A549 (cell line): ENCODE results near the gene RPLP2. TPM values are rescaled to one million over a fixed set of nuclear protein-coding genes. Genes with fewer than 3 reads are reported as not detected.

Experiments used
- ATAC-seq, 2 experiments: fragments of 200-7000 bp in 1 of 2; fragments of >200 bp in 1 of 2; cut with Nextera tagmentation in 1 of 2; cut with Tn5 transposase in 1 of 2; 3 replicates each; pipeline versions ENCODE4 v1.8.0 to v1.9.1; 2018 to 2020; ENCODE audit warnings: mild to moderate bottlenecking in 1 of 2, moderate library complexity in 1 of 2
- CTCF ChIA-PET: fragments of 300-600 bp; sonication (Branson Sonifier 250); formaldehyde crosslinking; extraction: SDS; loops from one replicate; lab custom pipeline; 2021; ENCODE audit warnings: antibody characterized with exemption, inconsistent platforms; lab: Yijun Ruan, JAX
- POLR2A ChIA-PET: fragments of 350-600 bp; formaldehyde crosslinking; extraction: SDS; loops from one replicate; lab custom pipeline; 2021; ENCODE audit warnings: antibody characterized with exemption, inconsistent platforms; lab: Yijun Ruan, JAX
- DNase-seq, 2 experiments: peaks; one replicate each; pipeline versions ENCODE4 v3.0.0 to v3.0.0-alpha.2; 2011 to 2016; ENCODE audit warnings: low read depth in 1 of 2, low spot score in 1 of 2
- FAIRE-seq: peaks from 2 replicates; lab custom pipeline; 2011; peaks lifted over from hg19 to GRCh38; lab: Jason Lieb, UNC
- H3K27ac ChIP-seq, 2 experiments: fragments of >200 bp; sonication (Bioruptor Twin); formaldehyde crosslinking; 3 replicates each; pipeline ENCODE4 v1.5.1; 2016 to 2017
- H3K4me1 ChIP-seq: fragments of >200 bp; sonication (Bioruptor Twin); formaldehyde crosslinking; 3 replicates; pipeline ENCODE4 v1.6.1; 2016
- H3K4me2 ChIP-seq: fragments of >200 bp; sonication (Bioruptor Twin); formaldehyde crosslinking; 3 replicates; pipeline ENCODE4 v1.6.1; 2016
- H3K4me3 ChIP-seq: fragments of >200 bp; sonication (Bioruptor Twin); formaldehyde crosslinking; 3 replicates; pipeline ENCODE4 v1.5.1; 2016
- H3K9me3 ChIP-seq: fragments of >200 bp; sonication (Bioruptor Twin); formaldehyde crosslinking; 3 replicates; pipeline ENCODE4 v1.6.1; 2016
- CBX8 ChIP-seq: fragments of 200-600 bp; sonication (generic); IDR thresholded peaks from 2 replicates; pipeline ENCODE4 v1.6.1; 2016
- CHD2 ChIP-seq: fragments of 150-350 bp; IDR thresholded peaks from 2 replicates; pipeline ENCODE4 v1.6.1; 2014; ENCODE audit warnings: low read length; ENCODE audit not compliant: partially characterized antibody
- E2F6 ChIP-seq: IDR thresholded peaks from 2 replicates; pipeline ENCODE4 v1.6.1; 2012; ENCODE audit warnings: low read depth, borderline replicate concordance
- EHF ChIP-seq: fragments of 250-450 bp; sonication (Bioruptor Pico); IDR thresholded peaks from 2 replicates; pipeline ENCODE4 v1.5.0; 2020; ENCODE audit warnings: mild to moderate bottlenecking
- ELK1 ChIP-seq: fragments of 150-350 bp; IDR thresholded peaks from 2 replicates; pipeline ENCODE4 v1.6.1; 2014; ENCODE audit warnings: low read depth, mild to moderate bottlenecking, low read length
- EP300 ChIP-seq, 2 experiments: fragments of >200 bp; sonication (Bioruptor Twin); formaldehyde crosslinking; IDR thresholded peaks; 2 replicates in 1 of 2; 3 replicates in 1 of 2; pipeline ENCODE4 v1.6.1; 2016 to 2017
- FOSB ChIP-seq: fragments of 250-450 bp; sonication (Bioruptor Pico); IDR thresholded peaks from 2 replicates; pipeline ENCODE4 v1.5.0; 2020; ENCODE audit warnings: mild to moderate bottlenecking, moderate library complexity
- JUN ChIP-seq, 2 experiments: fragments of >200 bp; sonication (Bioruptor Twin); formaldehyde crosslinking; IDR thresholded peaks; 2 replicates in 1 of 2; 3 replicates in 1 of 2; pipeline ENCODE4 v1.6.1; 2016 to 2017
- JUNB ChIP-seq: fragments of >200 bp; sonication (Bioruptor Twin); formaldehyde crosslinking; IDR thresholded peaks from 2 replicates; pipeline ENCODE4 v1.6.1; 2016
- KDM1A ChIP-seq: fragments of 200-600 bp; sonication (generic); IDR thresholded peaks from 2 replicates; pipeline ENCODE4 v1.6.1; 2016; ENCODE audit warnings: low read depth, mild to moderate bottlenecking
- KDM5A ChIP-seq: fragments of 200-600 bp; sonication (generic); IDR thresholded peaks from 2 replicates; pipeline ENCODE4 v1.6.1; 2016; ENCODE audit warnings: antibody characterized with exemption, mild to moderate bottlenecking
- NR3C1 ChIP-seq: fragments of >200 bp; sonication (Bioruptor Twin); formaldehyde crosslinking; IDR thresholded peaks from 3 replicates; pipeline ENCODE4 v1.6.1; 2017
- PHF8 ChIP-seq: fragments of 200-600 bp; sonication (generic); IDR thresholded peaks from 2 replicates; pipeline ENCODE4 v1.6.1; 2016; ENCODE audit warnings: low read depth, mild to moderate bottlenecking, antibody characterized with exemption, moderate library complexity, borderline replicate concordance
- RFX5 ChIP-seq: fragments of 450-650 bp; IDR thresholded peaks from 2 replicates; pipeline ENCODE4 v1.7.1; 2014; ENCODE audit warnings: antibody characterized with exemption, mild to moderate bottlenecking, moderate library complexity
- TFCP2L1 ChIP-seq: fragments of 250-450 bp; sonication (Bioruptor Pico); IDR thresholded peaks from 2 replicates; pipeline ENCODE4 v1.5.0; 2021; ENCODE audit warnings: mild to moderate bottlenecking
- ZFP36 ChIP-seq: fragments of 450-650 bp; IDR thresholded peaks from 2 replicates; pipeline ENCODE4 v1.6.1; 2014; ENCODE audit warnings: borderline replicate concordance; ENCODE audit not compliant: partially characterized antibody
- WGBS: methylation state at CpG from one replicate; pipeline ENCODE4 v1.1.6; 2017; ENCODE audit errors: missing lambda C conversion rate; 5-methylcytosine and 5-hydroxymethylcytosine counted together
- polyA plus RNA-seq, 4 experiments: library from polyadenylated mRNA; depleted of rRNA in 3 of 4; stranded (reverse); fragments of >200 nt; fragmentation: RNase III in 1 of 4; extraction: RNeasy Plus Mini Kit Qiagen cat#74134 plus additional on column Dnase treatment in 1 of 4; gene quantifications; 2 replicates in 3 of 4; 3 replicates in 1 of 4; pipeline ENCODE4 v1.2.3, GENCODE V29; 2011 to 2017
- TF ChIP-seq, protein P1 (sequence below): fragments of >200 bp; sonication (Bioruptor Twin); formaldehyde crosslinking; IDR thresholded peaks from 3 replicates; pipeline ENCODE4 v1.6.1; 2016
- TF ChIP-seq, protein P2 (sequence below): IDR thresholded peaks from 2 replicates; pipeline ENCODE4 v1.6.1; 2012

RPLP2 gene
- polyA plus RNA-seq, 2 of the 4 experiments (the other 2 are of a cell fraction) = 1,493 to 2,508 TPM

GRCh38 chr11:842370-843002 lies 32.7 kb downstream of the RPLP2 start, which contains the start of the genes POLR2L and TSPAN4 (continued):
- TF ChIP-seq, protein P1, sequence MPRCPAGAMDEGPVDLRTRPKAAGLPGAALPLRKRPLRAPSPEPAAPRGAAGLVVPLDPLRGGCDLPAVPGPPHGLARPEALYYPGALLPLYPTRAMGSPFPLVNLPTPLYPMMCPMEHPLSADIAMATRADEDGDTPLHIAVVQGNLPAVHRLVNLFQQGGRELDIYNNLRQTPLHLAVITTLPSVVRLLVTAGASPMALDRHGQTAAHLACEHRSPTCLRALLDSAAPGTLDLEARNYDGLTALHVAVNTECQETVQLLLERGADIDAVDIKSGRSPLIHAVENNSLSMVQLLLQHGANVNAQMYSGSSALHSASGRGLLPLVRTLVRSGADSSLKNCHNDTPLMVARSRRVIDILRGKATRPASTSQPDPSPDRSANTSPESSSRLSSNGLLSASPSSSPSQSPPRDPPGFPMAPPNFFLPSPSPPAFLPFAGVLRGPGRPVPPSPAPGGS = peak; percentile 93
- TF ChIP-seq EP300 (IDR thresholded peaks at IDR 0.05) (peak in 1 of 2 experiments; percentile 33; a peak in 1 of 5 replicates), RFX5 (no peak), KDM1A (no peak), CHD2 (no peak), KDM5A (no peak), NR3C1 (no peak), E2F6 (no peak), PHF8 (peak; percentile 90; the same call in 1 of the 2 replicates), FOSB (CRISPR knock-in tag) (no peak), JUN (IDR thresholded peaks at IDR 0.05) (peak; percentile 88 to 99; a peak in 4 of 5 replicates), JUNB (no peak)

GRCh38 chr11:843086-843734 lies 33.4 kb downstream of the RPLP2 start:
- no peak for DNase-seq
- CTCF ChIA-PET = interaction anchor here (0.6 to 1.5 kb wide), 4 partner anchors 11 to 269 kb away, joined by 3 to 6 read pairs (median 4); no protein-coding TSS in a partner anchor
- peaks cover 63% of the 10 kb centered on the region for H3K4me1 ChIP-seq

More at GRCh38 chr11:843086-843734, 33.4 kb downstream of the RPLP2 start:
- Histone ChIP-seq H3K4me2 (peak overlapping the region; percentile 92), H3K4me3 (peak overlapping the region; percentile 100), H3K9me3 (no peaks in the 10 kb centered on the region), H3K27ac (peak overlapping the region; percentile 99)
- POLR2A ChIA-PET = interaction anchor here (0.7 to 3.9 kb wide), 5 partner anchors 10 to 34 kb away, joined by 3 to 47 read pairs (median 7); partner anchors contain the start of genes CD151, PNPLA2 and RPLP2
- WGBS = 7% methylated on average over 3 of the region's 53 CpGs
- TF ChIP-seq ZFP36 = no peak
- TF ChIP-seq KDM1A = no peak
- TF ChIP-seq NR3C1 = no peak
- TF ChIP-seq EP300 (IDR thresholded peaks at IDR 0.05) = no peak
- no peak for TF ChIP-seq ELK1
- 0 out of 2 replicates have a peak, but pooled peaks have one; percentile 12 for TF ChIP-seq PHF8
- TF ChIP-seq CBX8 = no peak
- TF ChIP-seq EHF (CRISPR knock-in tag) = no peak
- peak; percentile 40; the same call in 1 of the 2 replicates for TF ChIP-seq TFCP2L1 (CRISPR knock-in tag)
- TF ChIP-seq, protein P2, sequence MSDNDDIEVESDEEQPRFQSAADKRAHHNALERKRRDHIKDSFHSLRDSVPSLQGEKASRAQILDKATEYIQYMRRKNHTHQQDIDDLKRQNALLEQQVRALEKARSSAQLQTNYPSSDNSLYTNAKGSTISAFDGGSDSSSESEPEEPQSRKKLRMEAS = no peak
- FAIRE-seq (no peak), ATAC-seq (no peak)
